Brain microvascular endothelial cell (primary cell): Measurements from ENCODE around the gene USP30.

Experiments
- DNase-seq: peaks from one replicate; pipeline ENCODE4 v3.0.0-alpha.2; 2020
- H3K27ac ChIP-seq: fragments of 250-450 bp; sonication (Bioruptor Pico); 2 replicates; pipeline ENCODE4 v1.5.1; 2020; ENCODE audit warnings: mild to moderate bottlenecking, moderate library complexity
- H3K27me3 ChIP-seq: fragments of 250-450 bp; sonication (Bioruptor Pico); replicated peaks from 2 replicates; pipeline ENCODE4 v1.5.1; 2020; ENCODE audit warnings: mild to moderate bottlenecking
- H3K36me3 ChIP-seq: fragments of 250-450 bp; sonication (Bioruptor Pico); replicated peaks from 2 replicates; pipeline ENCODE4 v1.5.1; 2020; ENCODE audit warnings: mild to moderate bottlenecking
- H3K4me3 ChIP-seq: 2 replicates; pipeline ENCODE4 v1.5.1; 2011; ENCODE audit warnings: low read depth, mild to moderate bottlenecking, control low read depth, low read length, moderate library complexity
- CTCF ChIP-seq: IDR thresholded peaks from 2 replicates; pipeline ENCODE4 v1.5.1; 2011; ENCODE audit warnings: low read depth, mild to moderate bottlenecking, moderate library complexity, low read length, control low read depth, inconsistent platforms; ENCODE audit errors: missing control alignments
- in situ Hi-C: cut with HindIII; loops from 2 replicates; pipeline ENCODE4 v1.10.0; 2017; ENCODE audit warnings: low sequenced_read_pairs, low pct_ligation_motif_present

USP30 gene

GRCh38 chr12:109130297-109131153 is 78.1 kb downstream of the USP30 start:
- no peaks in the 10 kb centered on the region for H3K36me3 ChIP-seq
- no peak for DNase-seq
- no peak overlapping the region for H3K4me3 ChIP-seq
- TF ChIP-seq CTCF, result no peak
- no peaks in the 10 kb centered on the region for H3K27me3 ChIP-seq
- H3K27ac ChIP-seq, result no peak overlapping the region
- in situ Hi-C loops, result no loop called here

GRCh38 chr12:109131154-109132050 is 79.0 kb downstream of the USP30 start:
- no peak overlapping the region for H3K27ac ChIP-seq
- in situ Hi-C loops, result no loop called here
- no peaks in the 10 kb centered on the region for H3K36me3 ChIP-seq
- no peaks in the 10 kb centered on the region for H3K27me3 ChIP-seq
- TF ChIP-seq CTCF, result no peak
- no peak for DNase-seq
- H3K4me3 ChIP-seq, result no peak overlapping the region

- peak; percentile 75 for TF ChIP-seq CTCF
- no peak overlapping the region for H3K4me3 ChIP-seq
- no peaks in the 10 kb centered on the region for H3K36me3 ChIP-seq
- no peak overlapping the region for H3K27ac ChIP-seq
- in situ Hi-C loops, result no loop called here
- H3K27me3 ChIP-seq, result no peaks in the 10 kb centered on the region
- no peak for DNase-seq
These were observed 82.0 kb downstream of the USP30 start for GRCh38 chr12:109134186-109134917.

- no peaks in the 10 kb centered on the region for H3K27me3 ChIP-seq
- in situ Hi-C loops, result no loop called here
- no peak for TF ChIP-seq CTCF
- no peaks in the 10 kb centered on the region for H3K36me3 ChIP-seq
- no peak overlapping the region for H3K27ac ChIP-seq
- H3K4me3 ChIP-seq, result no peak overlapping the region
- DNase-seq, result no peak
These were observed 84.7 kb downstream of the USP30 start for GRCh38 chr12:109137055-109137454.
